CD4-positive, CD25-positive, alpha-beta regulatory T cell (primary cell): ENCODE data around the gene NPBWR2. TPM values are rescaled to one million over a fixed set of nuclear protein-coding genes. Genes with fewer than 3 reads are reported as not detected.

Experiments used
- ATAC-seq, 2 donors: fragments of 150-1000 bp; cut with Tn5 transposase; one replicate each; pipeline ENCODE4 v1.10.0; 2021; ENCODE audit warnings: low read depth in 2 of 2, moderate number of reproducible peaks in 2 of 2, moderate library complexity in 1 of 2
- DNase-seq, 3 donors: peaks; one replicate each; pipeline versions ENCODE4 v3.0.0 to v3.0.0-alpha.2; 2012 to 2022; ENCODE audit warnings: mixed read lengths in 1 of 3
- H3K27ac ChIP-seq: one replicate; pipeline ENCODE4 v1.7.0; 2013; ENCODE audit warnings: mild to moderate bottlenecking, low read length; ENCODE audit not compliant: insufficient read depth, poor library complexity, severe bottlenecking
- H3K27me3 ChIP-seq: one replicate; pipeline ENCODE4 v1.7.0; 2013; ENCODE audit warnings: low read length; ENCODE audit not compliant: control insufficient read depth, insufficient read depth
- H3K36me3 ChIP-seq: one replicate; pipeline ENCODE4 v1.7.0; 2013; ENCODE audit warnings: mild to moderate bottlenecking, low read length, moderate library complexity; ENCODE audit not compliant: control insufficient read depth, insufficient read depth
- H3K4me1 ChIP-seq: 2 replicates; pipeline ENCODE4 v1.7.0; 2013; ENCODE audit warnings: mild to moderate bottlenecking, low read length; ENCODE audit not compliant: insufficient read depth, control insufficient read depth, poor library complexity, severe bottlenecking
- H3K4me3 ChIP-seq: one replicate; pipeline ENCODE4 v1.7.0; 2013; ENCODE audit warnings: low read depth, mild to moderate bottlenecking, low read length, moderate library complexity
- H3K9me3 ChIP-seq, 2 experiments: 1 replicate in 1 of 2; 2 replicates in 1 of 2; pipeline ENCODE4 v1.7.0; 2013; ENCODE audit warnings: low read length in 2 of 2, mild to moderate bottlenecking in 1 of 2, moderate library complexity in 1 of 2; ENCODE audit not compliant: control insufficient read depth in 2 of 2
- H3K27ac Mint-ChIP-seq, 3 donors: one replicate each; pipeline ENCODE4 v1.8.0; 2020 to 2022; ENCODE audit warnings: mild to moderate bottlenecking in 3 of 3, mixed read lengths in 3 of 3, moderate library complexity in 2 of 3
- H3K27me3 Mint-ChIP-seq: one replicate; pipeline ENCODE4 v1.8.0; 2022; ENCODE audit warnings: mild to moderate bottlenecking, mixed read lengths
- H3K36me3 Mint-ChIP-seq: one replicate; pipeline ENCODE4 v1.8.0; 2020; ENCODE audit warnings: mixed read lengths
- H3K4me1 Mint-ChIP-seq, 4 donors: one replicate each; pipeline ENCODE4 v1.8.0; 2020 to 2022; ENCODE audit warnings: mixed read lengths in 4 of 4, mild to moderate bottlenecking in 1 of 4
- H3K4me3 Mint-ChIP-seq, 4 donors: one replicate each; pipeline ENCODE4 v1.8.0; 2020 to 2022; ENCODE audit warnings: mild to moderate bottlenecking in 4 of 4, mixed read lengths in 4 of 4, moderate library complexity in 3 of 4
- H3K9me3 Mint-ChIP-seq, 7 donors: one replicate each; pipeline ENCODE4 v1.8.0; 2020 to 2022; ENCODE audit warnings: mixed read lengths in 7 of 7, mild to moderate bottlenecking in 3 of 7, moderate library complexity in 2 of 7
- polyA plus RNA-seq, 4 donors: library from polyadenylated mRNA; unstranded; fragments of 300-500 nt; fragmentation: Illumina TruSeq; gene quantifications; one replicate each; pipeline ENCODE4 v1.2.3, GENCODE V29; 2021
- total RNA-seq: library from RNA; stranded (reverse); gene quantifications from one replicate; pipeline ENCODE4 v1.2.3, GENCODE V29; 2022

Gene NPBWR2
- total and polyA plus RNA-seq, 5 donors from 2014 or later, result not detected

GRCh38 chr20:64101731-64102621 is 5.4 kb downstream of the NPBWR2 start:
- H3K27ac Mint-ChIP-seq, result no peak overlapping the region
- peaks cover under 1% of the 10 kb centered on the region for H3K36me3 Mint-ChIP-seq
- peaks cover 0 to under 1% (median 0%) of the 10 kb centered on the region in 7 donors for H3K9me3 Mint-ChIP-seq
- no peak overlapping the region for H3K4me3 ChIP-seq
- H3K27me3 Mint-ChIP-seq, result peaks cover 22% of the 10 kb centered on the region
- ATAC-seq, result peak; percentile 59 to 61
- peak overlapping the region in 2 of 4 donors; percentile 15 to 76 for H3K4me3 Mint-ChIP-seq
- H3K4me1 Mint-ChIP-seq, result peaks cover 0 to 17% (median 0%) of the 10 kb centered on the region in 4 donors
- no peaks in the 10 kb centered on the region for H3K9me3 ChIP-seq
- no peak overlapping the region for H3K27ac ChIP-seq
- peaks cover 6% of the 10 kb centered on the region for H3K27me3 ChIP-seq
- peak; percentile 46 to 56 (median 50) for DNase-seq
- H3K4me1 ChIP-seq, result peaks cover 10% of the 10 kb centered on the region
- no peaks in the 10 kb centered on the region for H3K36me3 ChIP-seq

DNA sequence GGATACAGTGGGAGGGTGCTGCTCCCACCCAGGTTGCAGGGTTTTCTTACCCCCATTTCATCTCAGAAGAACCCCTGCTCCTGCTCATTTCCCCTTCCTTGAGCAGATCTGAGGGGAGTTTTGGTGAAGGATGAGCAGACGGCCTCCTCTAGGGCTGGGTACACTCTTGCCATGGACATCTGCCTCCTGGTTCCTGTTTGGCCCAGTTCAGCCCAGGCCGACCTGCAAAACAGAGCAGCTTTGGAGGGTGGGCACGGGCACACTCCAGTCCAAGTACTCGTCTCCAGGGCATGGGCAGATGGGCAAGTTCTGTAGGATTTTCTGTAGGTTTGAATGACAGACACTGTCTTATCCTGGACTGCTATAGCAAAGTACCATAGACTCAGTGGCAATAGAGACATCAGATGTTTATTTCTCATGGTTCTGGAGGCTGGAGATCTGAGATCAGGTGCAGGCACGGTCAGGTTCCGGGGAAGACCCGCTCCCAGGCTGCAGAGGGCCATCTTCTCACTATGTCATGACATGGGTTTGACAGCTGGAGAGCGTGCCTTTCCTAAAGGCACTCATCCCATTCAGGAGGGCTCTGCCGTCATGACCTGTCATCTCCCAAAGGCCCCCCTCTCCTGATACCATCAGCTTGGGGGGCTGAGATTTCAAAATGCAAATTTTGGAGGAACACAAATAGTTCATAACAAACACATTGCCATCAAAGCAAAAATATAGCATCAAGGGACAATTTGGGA is 6.2 kb downstream of the NPBWR2 start:
- H3K27me3 ChIP-seq, result peaks cover 6% of the 10 kb centered on the region
- ATAC-seq, result no peak
- H3K9me3 Mint-ChIP-seq, result peaks cover 0 to 5% (median 0%) of the 10 kb centered on the region in 7 donors
- H3K4me3 Mint-ChIP-seq, result peak overlapping the region in 1 of 4 donors; percentile 76
- H3K9me3 ChIP-seq, result no peaks in the 10 kb centered on the region
- H3K4me1 Mint-ChIP-seq, result peaks cover 0 to 15% (median 3%) of the 10 kb centered on the region in 4 donors
- no peak overlapping the region for H3K27ac ChIP-seq
- no peak for DNase-seq
- H3K27ac Mint-ChIP-seq, result no peak overlapping the region
- H3K36me3 ChIP-seq, result no peaks in the 10 kb centered on the region
- peaks cover 10% of the 10 kb centered on the region for H3K4me1 ChIP-seq
- peaks cover 22% of the 10 kb centered on the region for H3K27me3 Mint-ChIP-seq
- H3K4me3 ChIP-seq, result no peak overlapping the region
- peaks cover 6% of the 10 kb centered on the region for H3K36me3 Mint-ChIP-seq

- peaks cover 0 to 5% (median 0%) of the 10 kb centered on the region in 7 donors for H3K9me3 Mint-ChIP-seq
- Histone ChIP-seq H3K27me3 (peaks cover 6% of the 10 kb centered on the region), H3K9me3 (no peaks in the 10 kb centered on the region), H3K4me3 (no peak overlapping the region), H3K27ac (no peak overlapping the region), H3K36me3 (no peaks in the 10 kb centered on the region), H3K4me1 (peaks cover 10% of the 10 kb centered on the region)
- H3K27ac Mint-ChIP-seq, result no peak overlapping the region
- DNase-seq (no peak), ATAC-seq (no peak)
- H3K4me3 Mint-ChIP-seq, result no peak overlapping the region
- peaks cover 0 to 15% (median 3%) of the 10 kb centered on the region in 4 donors for H3K4me1 Mint-ChIP-seq
- peaks cover 22% of the 10 kb centered on the region for H3K27me3 Mint-ChIP-seq
- H3K36me3 Mint-ChIP-seq, result peaks cover 6% of the 10 kb centered on the region
Observed at GRCh38 chr20:64100566-64100888, 6.8 kb downstream of the NPBWR2 start.

- H3K4me3 Mint-ChIP-seq, result no peak overlapping the region
- ATAC-seq, result peak in 1 of 2 donors; percentile 45
- Histone ChIP-seq H3K27ac (no peak overlapping the region), H3K4me3 (no peak overlapping the region), H3K4me1 (peaks cover 10% of the 10 kb centered on the region), H3K27me3 (peaks cover 6% of the 10 kb centered on the region), H3K9me3 (no peaks in the 10 kb centered on the region), H3K36me3 (no peaks in the 10 kb centered on the region)
- peaks cover 0 to 5% (median 0%) of the 10 kb centered on the region in 7 donors for H3K9me3 Mint-ChIP-seq
- peaks cover 22% of the 10 kb centered on the region for H3K27me3 Mint-ChIP-seq
- H3K36me3 Mint-ChIP-seq, result peaks cover 6% of the 10 kb centered on the region
- no peak overlapping the region for H3K27ac Mint-ChIP-seq
- peaks cover 0 to 15% (median 3%) of the 10 kb centered on the region in 4 donors for H3K4me1 Mint-ChIP-seq
- DNase-seq, result peak in 1 of 3 donors; percentile 48
Observed at GRCh38 chr20:64099880-64100565, 7.3 kb downstream of the NPBWR2 start.

DNA sequence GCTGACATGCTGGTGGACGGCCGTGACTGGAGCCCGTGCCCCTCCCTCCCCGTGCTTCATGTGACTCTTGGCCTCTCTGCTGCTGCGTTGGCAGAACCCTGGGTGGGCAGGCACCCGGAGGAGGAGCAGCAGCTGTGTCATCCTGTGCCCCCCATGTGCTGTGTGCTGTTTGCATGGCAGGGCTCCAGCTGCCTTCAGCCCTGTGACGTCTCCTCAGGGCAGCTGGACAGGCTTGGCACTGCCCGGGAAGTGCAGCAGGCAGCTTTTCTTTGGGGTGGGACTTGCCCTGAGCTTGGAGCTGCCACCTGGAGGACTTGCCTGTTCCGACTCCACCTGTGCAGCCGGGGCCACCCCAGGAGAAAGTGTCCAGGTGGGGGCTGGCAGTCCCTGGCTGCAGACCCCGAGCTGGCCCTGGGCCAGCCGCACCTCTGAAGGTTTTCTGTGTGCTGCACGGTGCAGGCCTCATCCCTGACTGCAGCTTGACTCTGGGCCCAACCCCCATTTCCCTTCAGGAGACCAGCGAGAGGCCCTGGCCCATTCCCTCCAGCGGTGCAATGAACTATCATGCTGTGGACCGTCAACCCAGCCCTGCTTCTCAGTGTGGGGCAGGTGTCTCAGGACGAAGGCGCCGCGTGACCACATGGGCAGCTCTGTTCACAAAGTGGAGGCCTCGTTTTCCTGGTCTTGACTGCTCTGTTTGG is 8.1 kb downstream of the NPBWR2 start:
- no peak for ATAC-seq
- no peak overlapping the region for H3K4me3 ChIP-seq
- no peak overlapping the region for H3K27ac ChIP-seq
- peaks cover 6% of the 10 kb centered on the region for H3K36me3 Mint-ChIP-seq
- H3K36me3 ChIP-seq, result no peaks in the 10 kb centered on the region
- DNase-seq, result no peak
- H3K9me3 ChIP-seq, result no peaks in the 10 kb centered on the region
- H3K9me3 Mint-ChIP-seq, result peaks cover 0 to 5% (median 0%) of the 10 kb centered on the region in 7 donors
- peaks cover 0 to 15% (median 3%) of the 10 kb centered on the region in 4 donors for H3K4me1 Mint-ChIP-seq
- H3K4me1 ChIP-seq, result peaks cover 10% of the 10 kb centered on the region
- H3K27me3 ChIP-seq, result peaks cover 6% of the 10 kb centered on the region
- no peak overlapping the region for H3K27ac Mint-ChIP-seq
- H3K4me3 Mint-ChIP-seq, result no peak overlapping the region
- H3K27me3 Mint-ChIP-seq, result peaks cover 22% of the 10 kb centered on the region

- Mint-ChIP-seq H3K36me3 (peaks cover 6% of the 10 kb centered on the region), H3K27ac (no peak overlapping the region), H3K9me3 (peaks cover 0 to 5% (median 0%) of the 10 kb centered on the region in 7 donors), H3K4me1 (peaks cover 0 to 15% (median 3%) of the 10 kb centered on the region in 4 donors), H3K4me3 (peak overlapping the region in 1 of 4 donors; percentile 27), H3K27me3 (peaks cover 18% of the 10 kb centered on the region)
- Histone ChIP-seq H3K9me3 (no peaks in the 10 kb centered on the region), H3K36me3 (no peaks in the 10 kb centered on the region), H3K4me1 (peaks cover 10% of the 10 kb centered on the region), H3K4me3 (no peak overlapping the region), H3K27me3 (peaks cover 6% of the 10 kb centered on the region), H3K27ac (no peak overlapping the region)
- no peak for DNase-seq
- no peak for ATAC-seq
Observed at GRCh38 chr20:64098471-64099013, 8.8 kb downstream of the NPBWR2 start.

- H3K27ac ChIP-seq, result no peak overlapping the region
- H3K36me3 ChIP-seq, result no peaks in the 10 kb centered on the region
- H3K9me3 ChIP-seq, result no peaks in the 10 kb centered on the region
- no peak for DNase-seq
- H3K27me3 ChIP-seq, result peaks cover 6% of the 10 kb centered on the region
- no peaks in the 10 kb centered on the region for H3K4me1 ChIP-seq
- Mint-ChIP-seq H3K4me1 (peaks cover 0 to 16% (median 3%) of the 10 kb centered on the region in 4 donors), H3K36me3 (peaks cover 6% of the 10 kb centered on the region), H3K27ac (no peak overlapping the region), H3K4me3 (no peak overlapping the region), H3K27me3 (peaks cover 4% of the 10 kb centered on the region), H3K9me3 (peaks cover 0 to 5% (median 0%) of the 10 kb centered on the region in 7 donors)
- H3K4me3 ChIP-seq, result no peak overlapping the region
- no peak for ATAC-seq
Observed at GRCh38 chr20:64096535-64096934, 10.8 kb downstream of the NPBWR2 start.
